Peyer's patch (tissue), 4 donors: ENCODE data around the gene GPC6.

Experiments used
- CTCF ChIP-seq, 6 experiments: fragments of 450-650 bp in 4 of 6; fragments of 200-600 bp in 2 of 6; sonication (generic) in 1 of 6; IDR thresholded peaks; one replicate each; pipeline ENCODE4 v1.5.1; 2017 to 2019; ENCODE audit warnings: antibody characterized with exemption in 6 of 6, mild to moderate bottlenecking in 3 of 6, moderate library complexity in 1 of 6
- POLR2A ChIP-seq, 2 donors: fragments of 450-650 bp; IDR thresholded peaks; one replicate each; pipeline ENCODE4 v1.5.1; 2017; ENCODE audit warnings: antibody characterized with exemption in 2 of 2, mild to moderate bottlenecking in 2 of 2, moderate library complexity in 2 of 2

- TF ChIP-seq POLR2A (IDR thresholded peaks at IDR 0.05) (no peak), CTCF (IDR thresholded peaks at IDR 0.05) (no peak)
Measured at GRCh38 chr13:94214975-94215374, 988.4 kb downstream of the GPC6 start.
